Endothelial cell of umbilical vein (primary cell): Measurements from ENCODE around the gene MUC5AC. TPM values are rescaled to one million over a fixed set of nuclear protein-coding genes. Genes with fewer than 3 reads are reported as not detected.

Source experiments
- BruUV-seq: library from RNA; stranded (reverse); fragments of 400-500 nt; replicated peaks from 2 replicates; lab custom pipeline; 2021; lab: Mats Ljungman, UMichigan
- CTCF ChIA-PET: fragments of 300-600, 350-600 bp; sonication (Branson Sonifier 250); formaldehyde crosslinking; loops from one replicate; lab custom pipeline; 2021; ENCODE audit warnings: antibody characterized with exemption, inconsistent platforms; lab: Charles Lee
- POLR2A ChIA-PET: fragments of 300-600, 350-600 bp; sonication (Branson Sonifier 250); formaldehyde crosslinking; loops from one replicate; lab custom pipeline; 2021; ENCODE audit warnings: antibody characterized with exemption, inconsistent platforms; lab: Charles Lee
- DNase-seq: peaks from one replicate; pipeline ENCODE4 v3.0.0-alpha.2; 2011; ENCODE audit warnings: low read depth, low spot score
- FAIRE-seq: peaks from 2 replicates; lab custom pipeline; 2011; peaks lifted over from hg19 to GRCh38; lab: Jason Lieb, UNC
- H2AFZ ChIP-seq: 2 replicates; pipeline ENCODE4 v1.6.0; 2012; ENCODE audit warnings: low read depth, low read length, control low read depth, inconsistent platforms
- H3K27ac ChIP-seq: 2 replicates; pipeline ENCODE4 v1.5.1; 2011; ENCODE audit warnings: low read depth, mild to moderate bottlenecking, control low read depth, low read length, moderate library complexity; ENCODE audit not compliant: insufficient read depth
- H3K27me3 ChIP-seq, 2 experiments: 2 replicates each; pipeline versions ENCODE4 v1.6.0 to v1.6.1; 2011; ENCODE audit warnings: low read length in 2 of 2, mixed read lengths in 1 of 2; ENCODE audit not compliant: control insufficient read depth in 2 of 2, insufficient read depth in 2 of 2
- H3K36me3 ChIP-seq, 2 experiments: 2 replicates in 1 of 2; 3 replicates in 1 of 2; pipeline ENCODE4 v1.5.1; 2011; ENCODE audit warnings: low read length in 2 of 2, mild to moderate bottlenecking in 1 of 2, moderate library complexity in 1 of 2; ENCODE audit not compliant: control insufficient read depth in 2 of 2, insufficient read depth in 2 of 2; ENCODE audit errors: extremely low read depth in 1 of 2
- H3K4me1 ChIP-seq: 3 replicates; pipeline ENCODE4 v1.5.1; 2011; ENCODE audit warnings: mild to moderate bottlenecking, low read length; ENCODE audit not compliant: control insufficient read depth, insufficient read depth; ENCODE audit errors: extremely low read depth
- H3K4me2 ChIP-seq: 2 replicates; pipeline ENCODE4 v1.6.1; 2011; ENCODE audit warnings: low read length, control low read depth, mixed read lengths; ENCODE audit not compliant: insufficient read depth
- H3K4me3 ChIP-seq, 3 experiments: fragments of 200-600 bp in 1 of 3; sonication (generic), shearing (Covaris generic) in 1 of 3; replicated peaks in 1 of 3; 2 replicates each; pipeline ENCODE4 v1.5.1; 2011 to 2016; ENCODE audit warnings: control low read depth in 3 of 3, low read length in 3 of 3, mild to moderate bottlenecking in 2 of 3, inconsistent platforms in 1 of 3, low read depth in 1 of 3, moderate library complexity in 1 of 3; ENCODE audit not compliant: insufficient read depth in 1 of 3
- H3K79me2 ChIP-seq: 2 replicates; pipeline ENCODE4 v1.6.0; 2012; ENCODE audit warnings: low read length, inconsistent platforms; ENCODE audit not compliant: control insufficient read depth, insufficient read depth
- H3K9ac ChIP-seq: replicated peaks from 2 replicates; pipeline ENCODE3; 2011; ENCODE audit warnings: low read length, control low read depth; ENCODE audit not compliant: insufficient read depth; ENCODE audit errors: extremely low read depth
- H3K9me1 ChIP-seq: replicated peaks from 3 replicates; pipeline ENCODE4 v1.6.0; 2011; ENCODE audit warnings: mild to moderate bottlenecking, low read length; ENCODE audit not compliant: control insufficient read depth, insufficient read depth; ENCODE audit errors: extremely low read depth
- H3K9me3 ChIP-seq: replicated peaks from 2 replicates; pipeline ENCODE4 v1.5.1; 2012; ENCODE audit warnings: low read length, inconsistent platforms; ENCODE audit not compliant: control insufficient read depth, insufficient read depth
- H4K20me1 ChIP-seq: replicated peaks from 2 replicates; pipeline ENCODE3; 2011; ENCODE audit warnings: mild to moderate bottlenecking, low read length; ENCODE audit not compliant: control insufficient read depth, insufficient read depth; ENCODE audit errors: extremely low read depth
- CTCF ChIP-seq, 2 donors: IDR thresholded peaks; 1 replicate in 1 of 2; 2 replicates in 1 of 2; pipeline ENCODE4 v1.5.1; 2011; ENCODE audit warnings: low read length in 2 of 2, mild to moderate bottlenecking in 2 of 2, moderate library complexity in 2 of 2, control low read depth in 1 of 2, inconsistent platforms in 1 of 2, low read depth in 1 of 2; ENCODE audit not compliant: insufficient read depth in 1 of 2; ENCODE audit errors: extremely low read depth in 1 of 2
- EZH2 ChIP-seq: IDR thresholded peaks from 2 replicates; pipeline ENCODE4 v1.6.1; 2012; ENCODE audit warnings: borderline replicate concordance, low read depth, mild to moderate bottlenecking, moderate library complexity, low read length, inconsistent platforms; ENCODE audit not compliant: severe bottlenecking
- FOS ChIP-seq: IDR thresholded peaks from 2 replicates; pipeline ENCODE4 v1.6.1; 2011; ENCODE audit warnings: mild to moderate bottlenecking, low read length, moderate library complexity, borderline replicate concordance; ENCODE audit not compliant: insufficient read depth
- GATA2 ChIP-seq: IDR thresholded peaks from 2 replicates; pipeline ENCODE4 v1.7.0; 2011; ENCODE audit warnings: low read depth, mild to moderate bottlenecking, moderate library complexity, mixed read lengths, low read length; ENCODE audit not compliant: insufficient read length, insufficient read depth
- JUN ChIP-seq: IDR thresholded peaks from 2 replicates; pipeline ENCODE4 v1.6.1; 2011; ENCODE audit warnings: borderline replicate concordance, low read depth; ENCODE audit not compliant: insufficient read length, insufficient read depth
- MAX ChIP-seq: IDR thresholded peaks from 2 replicates; pipeline ENCODE4 v1.6.1; 2011; ENCODE audit not compliant: insufficient read depth, insufficient read length
- MYC ChIP-seq: IDR thresholded peaks from one replicate; pipeline ENCODE4 v1.6.1; 2011; ENCODE audit warnings: mild to moderate bottlenecking, low read depth, low read length
- POLR2A ChIP-seq: IDR thresholded peaks from 2 replicates; pipeline ENCODE4 v1.6.1; 2012; ENCODE audit warnings: low read depth, mild to moderate bottlenecking, control low read depth, low read length
- POLR2AphosphoS5 ChIP-seq: IDR thresholded peaks from 2 replicates; pipeline ENCODE4 v1.6.1; 2012; ENCODE audit warnings: low read depth, mild to moderate bottlenecking, control low read depth, low read length, moderate library complexity; ENCODE audit not compliant: insufficient read depth
- dilution Hi-C: fragments of 300-500 bp; cut with MboI; formaldehyde crosslinking; loops from one replicate; pipeline ENCODE4 v1.15.0; 2019; ENCODE audit warnings: low sequenced_read_pairs; ENCODE audit not compliant: extremely low pct_ligation_motif_present
- intact Hi-C: fragments of 100-400 bp; cut with micrococcal nuclease; formaldehyde crosslinking; loops from one replicate; pipeline ENCODE4 v1.10.0; 2022
- polyA plus RNA-seq, 4 experiments: library from polyadenylated mRNA; depleted of rRNA in 3 of 4; stranded (reverse) in 3 of 4; unstranded in 1 of 4; fragments of >200 nt; gene quantifications; 2 replicates each; pipeline versions ENCODE4 v1.2.1 to v1.2.3, GENCODE V29; 2011 to 2012; ENCODE audit warnings: missing spikeins in 1 of 4
- total RNA-seq: library from RNA; stranded (reverse); gene quantifications from 2 replicates; pipeline ENCODE4 v1.2.3, GENCODE V29; 2021

Gene MUC5AC
- total and polyA plus RNA-seq, 2 donors (not counting 3 experiments of a cell fraction or from before 2014, with no cell fraction given) = not detected

- Histone ChIP-seq H3K4me3 (no peak overlapping the region), H3K9ac (no peak overlapping the region), H3K27me3 (no peaks in the 10 kb centered on the region), H3K27ac (no peak overlapping the region), H3K36me3 (no peaks in the 10 kb centered on the region), H3K79me2 (no peaks in the 10 kb centered on the region), H3K9me1 (no peaks in the 10 kb centered on the region), H3K4me2 (no peak overlapping the region), H4K20me1 (no peaks in the 10 kb centered on the region), H2AFZ (no peak overlapping the region), H3K9me3 (no peaks in the 10 kb centered on the region), H3K4me1 (no peaks in the 10 kb centered on the region)
- POLR2A ChIA-PET = no interaction called here
- intact Hi-C loops (no loop called here), dilution Hi-C loops (no loop called here)
- no TSS peak for BruUV-seq
- FAIRE-seq = no peak
- CTCF ChIA-PET = no interaction called here
- no peak for DNase-seq
- TF ChIP-seq GATA2 (no peak), POLR2A (no peak)
Observed at GRCh38 chr11:1228921-1229451, 71.2 kb downstream of the MUC5AC start.

GRCh38 chr11:1229471-1230120, 71.8 kb downstream of the MUC5AC start:
- Histone ChIP-seq H3K4me1 (no peaks in the 10 kb centered on the region), H3K27me3 (no peaks in the 10 kb centered on the region), H2AFZ (no peak overlapping the region), H3K79me2 (no peaks in the 10 kb centered on the region), H3K9me3 (no peaks in the 10 kb centered on the region), H4K20me1 (no peaks in the 10 kb centered on the region), H3K4me2 (no peak overlapping the region), H3K9me1 (no peaks in the 10 kb centered on the region), H3K4me3 (no peak overlapping the region), H3K36me3 (no peaks in the 10 kb centered on the region), H3K27ac (no peak overlapping the region), H3K9ac (no peak overlapping the region)
- dilution Hi-C loops = no loop called here
- no peak for DNase-seq
- BruUV-seq = no TSS peak
- intact Hi-C loops = no loop called here
- no peak for FAIRE-seq
- ChIA-PET POLR2A (no interaction called here), CTCF (no interaction called here)
- no peak for TF ChIP-seq POLR2AphosphoS5
- TF ChIP-seq MYC = no peak
- TF ChIP-seq MAX = no peak
- no peak for TF ChIP-seq JUN
- TF ChIP-seq POLR2A = no peak
- no peak for TF ChIP-seq FOS
- no peak for TF ChIP-seq CTCF (IDR thresholded peaks at IDR 0.05; ENCODE audit: extremely low read depth in 1 of 2, insufficient read depth in 1 of 2, low read depth in 1 of 2, low read length in 2 of 2)
- TF ChIP-seq EZH2 = no peak
- no peak for TF ChIP-seq GATA2
